ENCODE measurements around the gene CNPY1.

DNA sequence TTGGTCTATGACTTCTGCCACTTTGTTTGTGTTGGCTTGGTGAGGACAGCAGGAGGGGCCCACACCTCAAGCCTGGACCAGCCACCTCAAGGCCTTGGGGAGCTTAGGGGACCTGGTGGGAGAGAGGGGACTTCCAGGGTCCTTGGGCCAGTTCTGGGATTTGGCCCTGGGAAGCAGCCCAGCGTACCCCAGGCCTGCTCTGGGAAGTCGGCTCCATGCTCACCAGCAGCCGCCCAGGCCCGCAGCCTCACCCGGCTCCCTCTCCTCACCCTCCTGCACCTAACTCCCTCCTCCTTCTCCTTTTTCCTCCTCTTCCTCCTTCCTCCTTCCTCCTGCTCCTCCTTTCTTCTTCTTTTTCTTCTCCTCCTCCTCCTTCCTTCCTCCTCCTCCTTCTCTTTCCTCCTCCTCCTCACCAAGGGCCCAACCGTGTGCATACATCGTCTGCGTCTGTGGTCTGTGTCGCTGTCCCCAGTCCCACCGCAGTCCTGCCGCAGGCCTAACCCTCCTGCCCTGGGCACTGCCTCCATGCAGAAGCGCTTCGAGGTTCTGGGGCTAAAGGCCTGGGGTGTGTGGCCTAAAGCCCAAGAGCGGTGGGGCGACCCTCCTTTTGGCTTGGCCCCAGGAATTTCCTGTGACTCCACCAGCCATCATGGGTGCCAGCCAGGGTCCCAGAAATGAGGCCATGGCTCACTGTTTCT, 83.1 kb downstream of the CNPY1 start:
- TF ChIP-seq POLR2A (IDR thresholded peaks at IDR 0.05) (no peak), EP300 (IDR thresholded peaks at IDR 0.05) (no peak), POLR2AphosphoS5 (IDR thresholded peaks at IDR 0.05) (no peak)
- TF ChIP-seq, protein P1, sequence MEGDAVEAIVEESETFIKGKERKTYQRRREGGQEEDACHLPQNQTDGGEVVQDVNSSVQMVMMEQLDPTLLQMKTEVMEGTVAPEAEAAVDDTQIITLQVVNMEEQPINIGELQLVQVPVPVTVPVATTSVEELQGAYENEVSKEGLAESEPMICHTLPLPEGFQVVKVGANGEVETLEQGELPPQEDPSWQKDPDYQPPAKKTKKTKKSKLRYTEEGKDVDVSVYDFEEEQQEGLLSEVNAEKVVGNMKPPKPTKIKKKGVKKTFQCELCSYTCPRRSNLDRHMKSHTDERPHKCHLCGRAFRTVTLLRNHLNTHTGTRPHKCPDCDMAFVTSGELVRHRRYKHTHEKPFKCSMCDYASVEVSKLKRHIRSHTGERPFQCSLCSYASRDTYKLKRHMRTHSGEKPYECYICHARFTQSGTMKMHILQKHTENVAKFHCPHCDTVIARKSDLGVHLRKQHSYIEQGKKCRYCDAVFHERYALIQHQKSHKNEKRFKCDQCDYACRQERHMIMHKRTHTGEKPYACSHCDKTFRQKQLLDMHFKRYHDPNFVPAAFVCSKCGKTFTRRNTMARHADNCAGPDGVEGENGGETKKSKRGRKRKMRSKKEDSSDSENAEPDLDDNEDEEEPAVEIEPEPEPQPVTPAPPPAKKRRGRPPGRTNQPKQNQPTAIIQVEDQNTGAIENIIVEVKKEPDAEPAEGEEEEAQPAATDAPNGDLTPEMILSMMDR (IDR thresholded peaks at IDR 0.05): no peak

Measured in stomach (tissue), 4 donors.